ENCODE results near the gene LSAMP. TPM values are rescaled to one million over a fixed set of nuclear protein-coding genes. Genes with fewer than 3 reads are reported as not detected.
A peak's percentile ranks its signal among the peaks of the same experiment; 100 is the strongest.

The LSAMP gene
- total RNA-seq, 1 donor from 2014 or later = 64.9 TPM

- no peaks in the 10 kb centered on the region for H3K36me3 Mint-ChIP-seq
- H3K9me3 Mint-ChIP-seq = no peaks in the 10 kb centered on the region
- H3K27ac Mint-ChIP-seq = no peak overlapping the region
- no peak for TF ChIP-seq CTCF (conservative IDR thresholded peaks at IDR 0.05)
- no peak overlapping the region for H3K4me3 Mint-ChIP-seq
- peaks cover 4% of the 10 kb centered on the region for H3K4me1 Mint-ChIP-seq (ENCODE audit: unreplicated experiment)
- no peak for DNase-seq (ENCODE audit: extremely low spot score, unreplicated experiment)
- no peaks in the 10 kb centered on the region for H3K27me3 Mint-ChIP-seq
Observed at GRCh38 chr3:115822579-115822978, 622.7 kb downstream of the LSAMP start.

- no peak overlapping the region for H3K27ac Mint-ChIP-seq
- H3K4me3 Mint-ChIP-seq = no peak overlapping the region
- H3K27me3 Mint-ChIP-seq = no peaks in the 10 kb centered on the region
- no peaks in the 10 kb centered on the region for H3K4me1 Mint-ChIP-seq (ENCODE audit: unreplicated experiment)
- no peaks in the 10 kb centered on the region for H3K36me3 Mint-ChIP-seq
- no peak for DNase-seq (ENCODE audit: extremely low spot score, unreplicated experiment)
- peak; percentile 99 for TF ChIP-seq CTCF (conservative IDR thresholded peaks at IDR 0.05)
- H3K9me3 Mint-ChIP-seq = no peaks in the 10 kb centered on the region
Observed at GRCh38 chr3:115819785-115820384, 625.4 kb downstream of the LSAMP start.

GRCh38 chr3:115814778-115815380, 630.4 kb downstream of the LSAMP start:
- no peaks in the 10 kb centered on the region for H3K27me3 Mint-ChIP-seq
- H3K9me3 Mint-ChIP-seq = no peaks in the 10 kb centered on the region
- peak; percentile 82 for DNase-seq (ENCODE audit: extremely low spot score, unreplicated experiment)
- no peak overlapping the region for H3K27ac Mint-ChIP-seq
- peak; percentile 93 for TF ChIP-seq CTCF (conservative IDR thresholded peaks at IDR 0.05)
- H3K4me1 Mint-ChIP-seq (ENCODE audit: unreplicated experiment) = no peaks in the 10 kb centered on the region
- no peak overlapping the region for H3K4me3 Mint-ChIP-seq
- H3K36me3 Mint-ChIP-seq = no peaks in the 10 kb centered on the region

- H3K9me3 Mint-ChIP-seq = no peaks in the 10 kb centered on the region
- no peaks in the 10 kb centered on the region for H3K27me3 Mint-ChIP-seq
- peaks cover 9% of the 10 kb centered on the region for H3K4me1 Mint-ChIP-seq (ENCODE audit: unreplicated experiment)
- H3K4me3 Mint-ChIP-seq = no peak overlapping the region
- DNase-seq (ENCODE audit: extremely low spot score, unreplicated experiment) = no peak
- no peaks in the 10 kb centered on the region for H3K36me3 Mint-ChIP-seq
- TF ChIP-seq CTCF (conservative IDR thresholded peaks at IDR 0.05) = no peak
- no peak overlapping the region for H3K27ac Mint-ChIP-seq
Observed at GRCh38 chr3:115814006-115814405, 631.3 kb downstream of the LSAMP start.

- H3K4me1 Mint-ChIP-seq (ENCODE audit: unreplicated experiment) = peaks cover 20% of the 10 kb centered on the region
- H3K27me3 Mint-ChIP-seq = no peaks in the 10 kb centered on the region
- H3K9me3 Mint-ChIP-seq = no peaks in the 10 kb centered on the region
- TF ChIP-seq CTCF (conservative IDR thresholded peaks at IDR 0.05) = no peak
- H3K36me3 Mint-ChIP-seq = no peaks in the 10 kb centered on the region
- H3K4me3 Mint-ChIP-seq = no peak overlapping the region
- no peak overlapping the region for H3K27ac Mint-ChIP-seq
- DNase-seq (ENCODE audit: extremely low spot score, unreplicated experiment) = no peak
Observed at GRCh38 chr3:115808816-115809215, 636.5 kb downstream of the LSAMP start.

All from type B pancreatic cell (in vitro differentiated cells).